ENCODE measurements around the gene CHD6. TPM values are rescaled to one million over a fixed set of nuclear protein-coding genes. Genes with fewer than 3 reads are reported as not detected.
A peak's percentile ranks its signal among the peaks of the same experiment; 100 is the strongest.

The CHD6 gene
- total RNA-seq, 1 experiment from 2014 or later: 27.2 TPM

DNA sequence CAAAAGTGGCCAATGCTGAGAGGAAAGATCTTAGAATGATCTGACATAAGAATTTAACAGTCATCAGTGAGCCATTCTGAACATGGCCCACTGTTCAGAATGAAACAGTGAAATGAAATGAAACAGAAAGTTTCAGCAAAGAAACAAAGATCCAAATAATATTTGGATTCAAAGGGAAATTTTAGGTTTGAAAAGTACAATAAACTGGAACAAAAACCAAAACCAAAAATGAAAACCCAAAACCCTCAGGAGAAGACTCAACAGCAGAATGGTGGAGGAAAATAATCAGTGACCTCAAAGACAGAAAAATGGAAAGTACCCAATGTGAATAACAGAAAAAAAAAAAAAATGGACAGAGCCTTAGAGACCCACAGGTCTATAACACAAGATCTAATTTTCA lies 185.4 kb downstream of the CHD6 start:
- DNase-seq (ENCODE audit: unreplicated experiment): no peak
- ChIA-PET POLR2A (interaction anchor here (0.7 to 1.1 kb wide), 2 partner anchors 58 to 261 kb away, joined by 3 read pairs; no protein-coding TSS in a partner anchor), CTCF (interaction anchor here (0.6 to 1.4 kb wide), 2 partner anchors 22 to 37 kb away, joined by 3 to 4 read pairs; no protein-coding TSS in a partner anchor)
- Mint-ChIP-seq H3K9me3 (ENCODE audit: unreplicated experiment) (peaks cover 11% of the 10 kb centered on the region), H3K27me3 (ENCODE audit: insufficient read depth, unreplicated experiment) (no peaks in the 10 kb centered on the region), H3K4me1 (ENCODE audit: insufficient read depth, unreplicated experiment) (peaks cover 9% of the 10 kb centered on the region), H3K4me3 (ENCODE audit: unreplicated experiment) (no peak overlapping the region), H3K36me3 (ENCODE audit: insufficient read depth, unreplicated experiment) (peaks cover 25% of the 10 kb centered on the region), H3K27ac (ENCODE audit: low read depth, unreplicated experiment) (no peak overlapping the region)
- no peak for TF ChIP-seq CTCF (IDR thresholded peaks at IDR 0.05; ENCODE audit: unreplicated experiment)
- intact Hi-C loops (cut with micrococcal nuclease): no loop called here
- BruUV-seq (replicated peaks): no TSS peak

GRCh38 chr20:41428285-41428684 lies 189.9 kb downstream of the CHD6 start:
- Mint-ChIP-seq H3K27me3 (ENCODE audit: insufficient read depth, unreplicated experiment) (no peaks in the 10 kb centered on the region), H3K4me1 (ENCODE audit: insufficient read depth, unreplicated experiment) (peaks cover 9% of the 10 kb centered on the region), H3K4me3 (ENCODE audit: unreplicated experiment) (no peak overlapping the region), H3K27ac (ENCODE audit: low read depth, unreplicated experiment) (peak overlapping the region; percentile 79), H3K36me3 (ENCODE audit: insufficient read depth, unreplicated experiment) (peaks cover 52% of the 10 kb centered on the region), H3K9me3 (ENCODE audit: unreplicated experiment) (peaks cover 2% of the 10 kb centered on the region)
- intact Hi-C loops (cut with micrococcal nuclease): no loop called here
- POLR2A ChIA-PET: interaction anchor here (0.6 to 1.9 kb wide), 5 partner anchors 15 to 732 kb away, joined by 3 to 4 read pairs (median 3); partner anchors contain the start of gene LPIN3
- CTCF ChIA-PET: interaction anchor here (0.7 to 4.8 kb wide), 3 partner anchors 11 to 204 kb away, joined by 3 to 34 read pairs (median 7); no protein-coding TSS in a partner anchor
- no peak for TF ChIP-seq CTCF (IDR thresholded peaks at IDR 0.05; ENCODE audit: unreplicated experiment)
- no TSS peak for BruUV-seq (replicated peaks)
- peak; percentile 56 for DNase-seq (ENCODE audit: unreplicated experiment)

GRCh38 chr20:41427833-41428232 lies 190.3 kb downstream of the CHD6 start:
- TF ChIP-seq CTCF (IDR thresholded peaks at IDR 0.05; ENCODE audit: unreplicated experiment): no peak
- no TSS peak for BruUV-seq (replicated peaks)
- Mint-ChIP-seq H3K36me3 (ENCODE audit: insufficient read depth, unreplicated experiment) (peaks cover 54% of the 10 kb centered on the region), H3K9me3 (ENCODE audit: unreplicated experiment) (no peaks in the 10 kb centered on the region), H3K27ac (ENCODE audit: low read depth, unreplicated experiment) (peak overlapping the region; percentile 79), H3K4me3 (ENCODE audit: unreplicated experiment) (no peak overlapping the region), H3K27me3 (ENCODE audit: insufficient read depth, unreplicated experiment) (no peaks in the 10 kb centered on the region), H3K4me1 (ENCODE audit: insufficient read depth, unreplicated experiment) (peaks cover 9% of the 10 kb centered on the region)
- intact Hi-C loops (cut with micrococcal nuclease): no loop called here
- ChIA-PET POLR2A (interaction anchor here (0.5 to 1.9 kb wide), 6 partner anchors 16 to 732 kb away, joined by 3 to 4 read pairs (median 3); partner anchors contain the start of gene LPIN3), CTCF (interaction anchor here (0.7 to 4.8 kb wide), 4 partner anchors 8 to 203 kb away, joined by 3 to 34 read pairs (median 4); no protein-coding TSS in a partner anchor)
- DNase-seq (ENCODE audit: unreplicated experiment): no peak

DNA sequence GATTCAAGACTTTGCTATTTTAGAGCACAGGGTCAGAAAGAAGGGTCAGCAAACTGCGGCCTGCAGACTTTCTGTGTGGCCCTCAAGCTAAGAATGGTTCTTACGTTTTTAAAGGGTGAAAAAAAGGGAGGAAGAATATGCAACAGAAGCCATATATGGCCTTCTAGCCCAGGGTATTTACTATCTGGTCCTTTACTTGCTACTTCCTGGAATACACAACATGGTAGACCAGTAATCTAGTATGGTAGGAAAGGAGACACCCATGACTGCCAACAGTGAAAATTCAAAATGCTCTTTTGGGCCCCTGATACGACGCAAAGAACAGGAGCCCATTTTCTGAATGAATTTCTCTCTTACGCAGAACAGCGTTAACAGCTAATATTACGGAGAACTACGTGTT lies 191.2 kb downstream of the CHD6 start:
- no TSS peak for BruUV-seq (replicated peaks)
- no peaks in the 10 kb centered on the region for H3K9me3 Mint-ChIP-seq (ENCODE audit: unreplicated experiment)
- DNase-seq (ENCODE audit: unreplicated experiment): no peak
- peaks cover 9% of the 10 kb centered on the region for H3K4me1 Mint-ChIP-seq (ENCODE audit: insufficient read depth, unreplicated experiment)
- no peak overlapping the region for H3K27ac Mint-ChIP-seq (ENCODE audit: low read depth, unreplicated experiment)
- intact Hi-C loops (cut with micrococcal nuclease): no loop called here
- peaks cover 58% of the 10 kb centered on the region for H3K36me3 Mint-ChIP-seq (ENCODE audit: insufficient read depth, unreplicated experiment)
- H3K4me3 Mint-ChIP-seq (ENCODE audit: unreplicated experiment): no peak overlapping the region
- no peaks in the 10 kb centered on the region for H3K27me3 Mint-ChIP-seq (ENCODE audit: insufficient read depth, unreplicated experiment)
- TF ChIP-seq CTCF (IDR thresholded peaks at IDR 0.05; ENCODE audit: unreplicated experiment): no peak
- POLR2A ChIA-PET: no interaction called here
- CTCF ChIA-PET: interaction anchor here (0.7 to 4.8 kb wide), 5 partner anchors 7 to 132 kb away, joined by 3 to 34 read pairs (median 3); partner anchors contain the start of gene LPIN3

Data from MCF 10A (cell line).